ENCODE results near the gene DNM3.

DNA sequence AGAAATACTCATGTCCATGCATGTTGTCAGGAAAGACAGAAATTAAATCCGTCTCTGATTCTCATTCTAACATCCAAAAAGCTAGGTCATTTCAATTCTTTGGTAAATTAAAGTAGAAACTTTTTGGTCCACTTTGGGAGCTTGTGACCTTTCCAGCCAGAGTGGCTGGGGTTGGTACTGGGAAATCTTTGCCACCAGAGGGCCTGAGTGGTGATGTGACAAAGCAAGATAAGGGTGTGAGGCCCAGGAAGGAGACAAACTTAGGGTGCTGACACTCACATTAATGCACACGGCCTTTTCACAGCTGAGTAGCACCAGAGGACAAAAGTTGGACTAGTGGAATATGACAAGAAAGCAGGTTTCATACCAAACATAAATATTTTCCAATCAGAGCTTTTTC, 144.3 kb downstream of the DNM3 start:
- TF ChIP-seq POLR2A (IDR thresholded peaks at IDR 0.05; ENCODE audit: extremely low read depth, insufficient read length) (no peak), MYC (IDR thresholded peaks at IDR 0.05; ENCODE audit: low read depth, low read length) (no peak)
- TF ChIP-seq, protein P1, sequence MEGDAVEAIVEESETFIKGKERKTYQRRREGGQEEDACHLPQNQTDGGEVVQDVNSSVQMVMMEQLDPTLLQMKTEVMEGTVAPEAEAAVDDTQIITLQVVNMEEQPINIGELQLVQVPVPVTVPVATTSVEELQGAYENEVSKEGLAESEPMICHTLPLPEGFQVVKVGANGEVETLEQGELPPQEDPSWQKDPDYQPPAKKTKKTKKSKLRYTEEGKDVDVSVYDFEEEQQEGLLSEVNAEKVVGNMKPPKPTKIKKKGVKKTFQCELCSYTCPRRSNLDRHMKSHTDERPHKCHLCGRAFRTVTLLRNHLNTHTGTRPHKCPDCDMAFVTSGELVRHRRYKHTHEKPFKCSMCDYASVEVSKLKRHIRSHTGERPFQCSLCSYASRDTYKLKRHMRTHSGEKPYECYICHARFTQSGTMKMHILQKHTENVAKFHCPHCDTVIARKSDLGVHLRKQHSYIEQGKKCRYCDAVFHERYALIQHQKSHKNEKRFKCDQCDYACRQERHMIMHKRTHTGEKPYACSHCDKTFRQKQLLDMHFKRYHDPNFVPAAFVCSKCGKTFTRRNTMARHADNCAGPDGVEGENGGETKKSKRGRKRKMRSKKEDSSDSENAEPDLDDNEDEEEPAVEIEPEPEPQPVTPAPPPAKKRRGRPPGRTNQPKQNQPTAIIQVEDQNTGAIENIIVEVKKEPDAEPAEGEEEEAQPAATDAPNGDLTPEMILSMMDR (IDR thresholded peaks at IDR 0.05; ENCODE audit: low read depth, low read length): peak; percentile 4
- TF ChIP-seq, protein P2, sequence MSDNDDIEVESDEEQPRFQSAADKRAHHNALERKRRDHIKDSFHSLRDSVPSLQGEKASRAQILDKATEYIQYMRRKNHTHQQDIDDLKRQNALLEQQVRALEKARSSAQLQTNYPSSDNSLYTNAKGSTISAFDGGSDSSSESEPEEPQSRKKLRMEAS (IDR thresholded peaks at IDR 0.05; ENCODE audit: low read depth, low read length): no peak
